ENCODE measurements around the gene MICAL3. TPM values are rescaled to one million over a fixed set of nuclear protein-coding genes. Genes with fewer than 3 reads are reported as not detected.
A peak's percentile ranks its signal among the peaks of the same experiment; 100 is the strongest.

Gene MICAL3
- polyA plus RNA-seq, 1 of the 3 experiments (the other 2 are of a cell fraction) = 83.1 TPM

DNA sequence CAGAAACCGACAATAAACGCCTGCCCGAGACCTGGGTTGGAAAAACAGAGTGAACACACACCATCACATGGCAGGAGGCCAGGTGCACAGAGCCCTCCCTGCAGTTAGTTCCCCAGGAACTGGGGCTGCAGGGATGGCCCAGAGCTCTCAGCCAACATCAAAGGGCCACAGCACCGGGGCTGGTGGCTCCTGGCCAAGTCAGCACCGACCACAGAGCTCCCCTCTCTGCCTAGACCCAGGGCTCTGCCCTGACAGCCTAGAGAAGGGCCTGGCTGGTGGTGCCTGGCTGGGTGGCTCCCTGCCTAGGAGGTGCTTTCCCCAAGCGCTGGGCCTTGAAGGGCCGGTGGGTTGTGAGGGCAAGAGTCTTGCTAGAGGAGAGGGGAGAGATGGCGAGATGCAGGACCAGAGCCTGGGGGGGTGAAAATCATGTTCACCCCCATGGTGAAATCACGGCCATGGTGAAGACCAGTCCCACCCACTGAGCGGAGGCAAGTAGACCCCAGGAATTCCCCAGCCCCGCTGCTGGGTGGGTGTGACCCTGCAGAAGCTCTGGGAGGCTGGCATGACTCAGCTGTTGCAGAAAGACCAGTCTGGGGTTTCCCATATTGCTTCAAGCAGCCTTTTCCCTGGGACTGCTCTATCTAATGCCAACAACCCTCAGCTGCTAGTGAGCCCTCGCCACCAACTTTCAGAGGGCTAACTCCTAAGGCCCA is 242.9 kb downstream of the MICAL3 start:
- 59% methylated on average over 8 of the region's 12 CpGs for WGBS (ENCODE audit: low lambda C conversion rate)
- POLR2A ChIA-PET = no interaction called here
- CTCF ChIA-PET = interaction anchor here (0.8 to 1.4 kb wide), 6 partner anchors 27 to 295 kb away, joined by 3 read pairs; no protein-coding TSS in a partner anchor
- Histone ChIP-seq H3K4me1 (ENCODE audit: control insufficient read depth in 1 of 2, insufficient read depth in 2 of 2, low read depth in 1 of 2, low read length in 1 of 2) (peaks cover 12 to 34% of the 10 kb centered on the region in 2 experiments; a peak in 3 of 4 replicates), H3K27me3 (ENCODE audit: insufficient read depth) (no peaks in the 10 kb centered on the region), H3K4me2 (peak overlapping the region; percentile 44; the same call in 1 of the 2 replicates), H3K9me2 (no peaks in the 10 kb centered on the region), H3K9me3 (no peaks in the 10 kb centered on the region), H3K4me3 (ENCODE audit: low read depth in 2 of 2, low read length in 1 of 2) (no peak overlapping the region), H3K36me3 (replicated peaks in 1 of 2; ENCODE audit: control insufficient read depth in 1 of 2, insufficient read depth in 2 of 2, low read length in 1 of 2) (no peaks in the 10 kb centered on the region), H3K27ac (ENCODE audit: low read depth in 2 of 2, low read length in 1 of 2) (peak overlapping the region; percentile 17 to 51; a peak in 3 of 4 replicates), H4K20me1 (ENCODE audit: insufficient read depth) (no peaks in the 10 kb centered on the region), H3K79me2 (ENCODE audit: insufficient read depth) (no peaks in the 10 kb centered on the region), H3F3A (replicated peaks; ENCODE audit: insufficient read depth) (no peaks in the 10 kb centered on the region), H3K9ac (no peak overlapping the region), H2AFZ (ENCODE audit: low read depth) (peak overlapping the region; percentile 35; the same call in 1 of the 2 replicates)
- TF ChIP-seq TCF12 (IDR thresholded peaks at IDR 0.05) (no peak), SMC3 (IDR thresholded peaks at IDR 0.05; ENCODE audit: low read depth, low read length) (no peak), NRF1 (IDR thresholded peaks at IDR 0.05; ENCODE audit: low read depth, low read length) (no peak), ELF1 (IDR thresholded peaks at IDR 0.05) (no peak), SIN3A (IDR thresholded peaks at IDR 0.05; ENCODE audit: borderline replicate concordance, low read depth, low read length) (no peak), JUND (IDR thresholded peaks at IDR 0.05) (peak; percentile 22; the same call in 1 of the 2 replicates), FOSL2 (IDR thresholded peaks at IDR 0.05; ENCODE audit: borderline replicate concordance, low read depth) (peak; percentile 34; the same call in 1 of the 2 replicates), FOXM1 (IDR thresholded peaks at IDR 0.05; ENCODE audit: low read depth) (no peak), POLR2AphosphoS5 (IDR thresholded peaks at IDR 0.05; ENCODE audit: low read depth, low read length) (no peak), MXI1 (IDR thresholded peaks at IDR 0.05; ENCODE audit: low read depth, low read length) (no peak), EP300 (IDR thresholded peaks at IDR 0.05; ENCODE audit: borderline replicate concordance in 1 of 2, low read depth in 1 of 2, low read length in 1 of 2) (no peak), TAF1 (IDR thresholded peaks at IDR 0.05; ENCODE audit: borderline replicate concordance, low read depth, low read length) (no peak), RXRA (IDR thresholded peaks at IDR 0.05; ENCODE audit: borderline replicate concordance, low read depth) (no peak), NFIC (IDR thresholded peaks at IDR 0.05; ENCODE audit: borderline replicate concordance) (peak; percentile 36), FOXJ3 (CRISPR knock-in tag; IDR thresholded peaks at IDR 0.05) (no peak), EZH2phosphoT487 (IDR thresholded peaks at IDR 0.05; ENCODE audit: borderline replicate concordance, low read depth) (no peak), RFX5 (IDR thresholded peaks at IDR 0.05; ENCODE audit: low read length) (no peak), RCOR1 (IDR thresholded peaks at IDR 0.05; ENCODE audit: low read length) (no peak), MEF2A (IDR thresholded peaks at IDR 0.05; ENCODE audit: borderline replicate concordance, low read depth) (no peak)
- TF ChIP-seq, protein P1, sequence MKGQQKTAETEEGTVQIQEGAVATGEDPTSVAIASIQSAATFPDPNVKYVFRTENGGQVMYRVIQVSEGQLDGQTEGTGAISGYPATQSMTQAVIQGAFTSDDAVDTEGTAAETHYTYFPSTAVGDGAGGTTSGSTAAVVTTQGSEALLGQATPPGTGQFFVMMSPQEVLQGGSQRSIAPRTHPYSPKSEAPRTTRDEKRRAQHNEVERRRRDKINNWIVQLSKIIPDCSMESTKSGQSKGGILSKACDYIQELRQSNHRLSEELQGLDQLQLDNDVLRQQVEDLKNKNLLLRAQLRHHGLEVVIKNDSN (IDR thresholded peaks at IDR 0.05; ENCODE audit: borderline replicate concordance, low read depth) = no peak
- TF ChIP-seq, protein P2, sequence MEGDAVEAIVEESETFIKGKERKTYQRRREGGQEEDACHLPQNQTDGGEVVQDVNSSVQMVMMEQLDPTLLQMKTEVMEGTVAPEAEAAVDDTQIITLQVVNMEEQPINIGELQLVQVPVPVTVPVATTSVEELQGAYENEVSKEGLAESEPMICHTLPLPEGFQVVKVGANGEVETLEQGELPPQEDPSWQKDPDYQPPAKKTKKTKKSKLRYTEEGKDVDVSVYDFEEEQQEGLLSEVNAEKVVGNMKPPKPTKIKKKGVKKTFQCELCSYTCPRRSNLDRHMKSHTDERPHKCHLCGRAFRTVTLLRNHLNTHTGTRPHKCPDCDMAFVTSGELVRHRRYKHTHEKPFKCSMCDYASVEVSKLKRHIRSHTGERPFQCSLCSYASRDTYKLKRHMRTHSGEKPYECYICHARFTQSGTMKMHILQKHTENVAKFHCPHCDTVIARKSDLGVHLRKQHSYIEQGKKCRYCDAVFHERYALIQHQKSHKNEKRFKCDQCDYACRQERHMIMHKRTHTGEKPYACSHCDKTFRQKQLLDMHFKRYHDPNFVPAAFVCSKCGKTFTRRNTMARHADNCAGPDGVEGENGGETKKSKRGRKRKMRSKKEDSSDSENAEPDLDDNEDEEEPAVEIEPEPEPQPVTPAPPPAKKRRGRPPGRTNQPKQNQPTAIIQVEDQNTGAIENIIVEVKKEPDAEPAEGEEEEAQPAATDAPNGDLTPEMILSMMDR (IDR thresholded peaks at IDR 0.05) = no peak
- TF ChIP-seq, protein P3, sequence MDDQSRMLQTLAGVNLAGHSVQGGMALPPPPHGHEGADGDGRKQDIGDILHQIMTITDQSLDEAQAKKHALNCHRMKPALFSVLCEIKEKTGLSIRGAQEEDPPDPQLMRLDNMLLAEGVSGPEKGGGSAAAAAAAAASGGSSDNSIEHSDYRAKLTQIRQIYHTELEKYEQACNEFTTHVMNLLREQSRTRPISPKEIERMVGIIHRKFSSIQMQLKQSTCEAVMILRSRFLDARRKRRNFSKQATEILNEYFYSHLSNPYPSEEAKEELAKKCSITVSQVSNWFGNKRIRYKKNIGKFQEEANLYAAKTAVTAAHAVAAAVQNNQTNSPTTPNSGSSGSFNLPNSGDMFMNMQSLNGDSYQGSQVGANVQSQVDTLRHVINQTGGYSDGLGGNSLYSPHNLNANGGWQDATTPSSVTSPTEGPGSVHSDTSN (IDR thresholded peaks at IDR 0.05) = no peak
- TF ChIP-seq, protein P4, sequence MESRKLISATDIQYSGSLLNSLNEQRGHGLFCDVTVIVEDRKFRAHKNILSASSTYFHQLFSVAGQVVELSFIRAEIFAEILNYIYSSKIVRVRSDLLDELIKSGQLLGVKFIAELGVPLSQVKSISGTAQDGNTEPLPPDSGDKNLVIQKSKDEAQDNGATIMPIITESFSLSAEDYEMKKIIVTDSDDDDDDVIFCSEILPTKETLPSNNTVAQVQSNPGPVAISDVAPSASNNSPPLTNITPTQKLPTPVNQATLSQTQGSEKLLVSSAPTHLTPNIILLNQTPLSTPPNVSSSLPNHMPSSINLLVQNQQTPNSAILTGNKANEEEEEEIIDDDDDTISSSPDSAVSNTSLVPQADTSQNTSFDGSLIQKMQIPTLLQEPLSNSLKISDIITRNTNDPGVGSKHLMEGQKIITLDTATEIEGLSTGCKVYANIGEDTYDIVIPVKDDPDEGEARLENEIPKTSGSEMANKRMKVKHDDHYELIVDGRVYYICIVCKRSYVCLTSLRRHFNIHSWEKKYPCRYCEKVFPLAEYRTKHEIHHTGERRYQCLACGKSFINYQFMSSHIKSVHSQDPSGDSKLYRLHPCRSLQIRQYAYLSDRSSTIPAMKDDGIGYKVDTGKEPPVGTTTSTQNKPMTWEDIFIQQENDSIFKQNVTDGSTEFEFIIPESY (IDR thresholded peaks at IDR 0.05; ENCODE audit: borderline replicate concordance, low read depth) = no peak
- DNase-seq = peak; percentile 57
